WTC11 (cell line): ENCODE results near the gene PIPOX. TPM values are rescaled to one million over a fixed set of nuclear protein-coding genes. Genes with fewer than 3 reads are reported as not detected.

Experiments used
- ATAC-seq: fragments of 200-7000 bp; cut with Tn5 transposase; 2 replicates; pipeline ENCODE4 v1.10.0; 2021; ENCODE audit warnings: mild to moderate bottlenecking, moderate library complexity
- CTCF ChIA-PET: fragments of 300-600 bp; sonication (Branson Sonifier 250); formaldehyde crosslinking; loops from one replicate; lab custom pipeline; 2021; ENCODE audit warnings: antibody characterized with exemption; lab: Charles Lee
- POLR2A ChIA-PET: fragments of 350-600 bp; sonication (Branson Sonifier 250); formaldehyde crosslinking; loops from one replicate; lab custom pipeline; 2021; ENCODE audit warnings: antibody characterized with exemption; lab: Charles Lee
- DNase-seq: peaks from one replicate; pipeline ENCODE4 v3.0.0; 2021; ENCODE audit warnings: low spot score
- H3K27ac Mint-ChIP-seq: 2 replicates; pipeline ENCODE4 v1.8.0; 2021; ENCODE audit warnings: mixed read lengths
- H3K27me3 Mint-ChIP-seq: 2 replicates; pipeline ENCODE4 v1.8.0; 2021; ENCODE audit warnings: low read depth, mild to moderate bottlenecking, moderate library complexity, mixed read lengths
- H3K36me3 Mint-ChIP-seq: 2 replicates; pipeline ENCODE4 v1.8.0; 2021; ENCODE audit warnings: mixed read lengths
- H3K4me1 Mint-ChIP-seq: 2 replicates; pipeline ENCODE4 v1.8.0; 2022; ENCODE audit warnings: mixed read lengths
- H3K4me3 Mint-ChIP-seq: 2 replicates; pipeline ENCODE4 v1.8.0; 2021; ENCODE audit warnings: mild to moderate bottlenecking, moderate library complexity, mixed read lengths
- H3K9me3 Mint-ChIP-seq: 2 replicates; pipeline ENCODE4 v1.8.0; 2021; ENCODE audit warnings: mixed read lengths
- AR ChIP-seq: fragments of 250-450 bp; sonication (Bioruptor Pico); IDR thresholded peaks from 2 replicates; pipeline ENCODE4 v1.9.0; 2021; ENCODE audit warnings: mild to moderate bottlenecking
- ARID4B ChIP-seq: sonication (generic); formaldehyde crosslinking; IDR thresholded peaks from 2 replicates; pipeline ENCODE4 v1.8.0; 2023; ENCODE audit warnings: missing genetic modification reagents, mild to moderate bottlenecking, borderline replicate concordance
- ETV6 ChIP-seq: sonication (generic); formaldehyde crosslinking; IDR thresholded peaks from 2 replicates; pipeline ENCODE4 v1.8.1; 2022; ENCODE audit warnings: mild to moderate bottlenecking, missing genetic modification reagents
- FOXJ3 ChIP-seq: sonication (generic); formaldehyde crosslinking; IDR thresholded peaks from 2 replicates; pipeline ENCODE4 v1.9.0; 2021; ENCODE audit warnings: missing genetic modification reagents, mild to moderate bottlenecking, borderline replicate concordance
- FOXK1 ChIP-seq: sonication (generic); formaldehyde crosslinking; IDR thresholded peaks from 2 replicates; pipeline ENCODE4 v1.8.0; 2022; ENCODE audit warnings: mild to moderate bottlenecking, moderate library complexity, missing genetic modification reagents
- JUN ChIP-seq: sonication (generic); formaldehyde crosslinking; IDR thresholded peaks from 2 replicates; pipeline ENCODE4 v1.8.0; 2023; ENCODE audit warnings: mild to moderate bottlenecking, missing genetic modification reagents
- MXD4 ChIP-seq: fragments of 250-450 bp; sonication (Bioruptor Pico); IDR thresholded peaks from 2 replicates; pipeline ENCODE4 v1.8.0; 2021; ENCODE audit warnings: mild to moderate bottlenecking, moderate library complexity, borderline replicate concordance
- SMAD3 ChIP-seq: sonication (generic); formaldehyde crosslinking; IDR thresholded peaks from 2 replicates; pipeline ENCODE4 v1.8.0; 2022; ENCODE audit warnings: missing genetic modification reagents, mild to moderate bottlenecking, borderline replicate concordance
- SP1 ChIP-seq: sonication (generic); formaldehyde crosslinking; conservative IDR thresholded peaks from 2 replicates; pipeline ENCODE4 v1.8.1; 2022; ENCODE audit warnings: missing genetic modification reagents
- ZNF232 ChIP-seq: sonication (generic); formaldehyde crosslinking; IDR thresholded peaks from 2 replicates; pipeline ENCODE4 v1.8.0; 2022; ENCODE audit warnings: mild to moderate bottlenecking, missing genetic modification reagents
- ZNF396 ChIP-seq: fragments of 250-450 bp; sonication (Bioruptor Pico); IDR thresholded peaks from 2 replicates; pipeline ENCODE4 v1.8.0; 2021; ENCODE audit warnings: mild to moderate bottlenecking, moderate library complexity, borderline replicate concordance
- total RNA-seq: library from RNA; stranded (reverse); gene quantifications from 3 replicates; pipeline ENCODE4 v1.2.3, GENCODE V29; 2021
- TF ChIP-seq, protein P1 (sequence below): sonication (generic); formaldehyde crosslinking; IDR thresholded peaks from 2 replicates; pipeline ENCODE4 v1.8.0; 2022; ENCODE audit warnings: mild to moderate bottlenecking, missing genetic modification reagents
- TF ChIP-seq, protein P2 (sequence below): fragments of 250-450 bp; sonication (Bioruptor Pico); IDR thresholded peaks from 2 replicates; pipeline ENCODE4 v1.9.0; 2021; ENCODE audit warnings: moderate library complexity, mild to moderate bottlenecking, inconsistent platforms, borderline replicate concordance
- TF ChIP-seq, protein P3 (sequence below): sonication (generic); formaldehyde crosslinking; IDR thresholded peaks from 2 replicates; pipeline ENCODE4 v1.8.0; 2022; ENCODE audit warnings: missing genetic modification reagents
- TF ChIP-seq, protein P4 (sequence below): sonication (generic); formaldehyde crosslinking; IDR thresholded peaks from 2 replicates; pipeline ENCODE4 v1.8.0; 2022; ENCODE audit warnings: mild to moderate bottlenecking, missing genetic modification reagents
- TF ChIP-seq, protein P5 (sequence below): sonication (generic); formaldehyde crosslinking; IDR thresholded peaks from 2 replicates; pipeline ENCODE4 v1.8.1; 2022; ENCODE audit warnings: mild to moderate bottlenecking, missing genetic modification reagents, moderate library complexity, borderline replicate concordance

Gene PIPOX
- total RNA-seq, 1 experiment from 2014 or later: 34.2 TPM

- TF ChIP-seq AR (CRISPR knock-in tag): no peak
- TF ChIP-seq, protein P1, sequence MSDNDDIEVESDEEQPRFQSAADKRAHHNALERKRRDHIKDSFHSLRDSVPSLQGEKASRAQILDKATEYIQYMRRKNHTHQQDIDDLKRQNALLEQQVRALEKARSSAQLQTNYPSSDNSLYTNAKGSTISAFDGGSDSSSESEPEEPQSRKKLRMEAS (CRISPR knock-in tag): no peak
- TF ChIP-seq, protein P2, sequence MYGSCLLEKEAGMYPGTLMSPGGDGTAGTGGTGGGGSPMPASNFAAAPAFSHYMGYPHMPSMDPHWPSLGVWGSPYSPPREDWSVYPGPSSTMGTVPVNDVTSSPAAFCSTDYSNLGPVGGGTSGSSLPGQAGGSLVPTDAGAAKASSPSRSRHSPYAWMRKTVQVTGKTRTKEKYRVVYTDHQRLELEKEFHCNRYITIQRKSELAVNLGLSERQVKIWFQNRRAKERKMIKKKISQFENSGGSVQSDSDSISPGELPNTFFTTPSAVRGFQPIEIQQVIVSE (CRISPR knock-in tag): no peak
- TF ChIP-seq ZNF396: no peak
- TF ChIP-seq, protein P3, sequence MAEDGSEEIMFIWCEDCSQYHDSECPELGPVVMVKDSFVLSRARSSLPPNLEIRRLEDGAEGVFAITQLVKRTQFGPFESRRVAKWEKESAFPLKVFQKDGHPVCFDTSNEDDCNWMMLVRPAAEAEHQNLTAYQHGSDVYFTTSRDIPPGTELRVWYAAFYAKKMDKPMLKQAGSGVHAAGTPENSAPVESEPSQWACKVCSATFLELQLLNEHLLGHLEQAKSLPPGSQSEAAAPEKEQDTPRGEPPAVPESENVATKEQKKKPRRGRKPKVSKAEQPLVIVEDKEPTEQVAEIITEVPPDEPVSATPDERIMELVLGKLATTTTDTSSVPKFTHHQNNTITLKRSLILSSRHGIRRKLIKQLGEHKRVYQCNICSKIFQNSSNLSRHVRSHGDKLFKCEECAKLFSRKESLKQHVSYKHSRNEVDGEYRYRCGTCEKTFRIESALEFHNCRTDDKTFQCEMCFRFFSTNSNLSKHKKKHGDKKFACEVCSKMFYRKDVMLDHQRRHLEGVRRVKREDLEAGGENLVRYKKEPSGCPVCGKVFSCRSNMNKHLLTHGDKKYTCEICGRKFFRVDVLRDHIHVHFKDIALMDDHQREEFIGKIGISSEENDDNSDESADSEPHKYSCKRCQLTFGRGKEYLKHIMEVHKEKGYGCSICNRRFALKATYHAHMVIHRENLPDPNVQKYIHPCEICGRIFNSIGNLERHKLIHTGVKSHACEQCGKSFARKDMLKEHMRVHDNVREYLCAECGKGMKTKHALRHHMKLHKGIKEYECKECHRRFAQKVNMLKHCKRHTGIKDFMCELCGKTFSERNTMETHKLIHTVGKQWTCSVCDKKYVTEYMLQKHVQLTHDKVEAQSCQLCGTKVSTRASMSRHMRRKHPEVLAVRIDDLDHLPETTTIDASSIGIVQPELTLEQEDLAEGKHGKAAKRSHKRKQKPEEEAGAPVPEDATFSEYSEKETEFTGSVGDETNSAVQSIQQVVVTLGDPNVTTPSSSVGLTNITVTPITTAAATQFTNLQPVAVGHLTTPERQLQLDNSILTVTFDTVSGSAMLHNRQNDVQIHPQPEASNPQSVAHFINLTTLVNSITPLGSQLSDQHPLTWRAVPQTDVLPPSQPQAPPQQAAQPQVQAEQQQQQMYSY: no peak
- TF ChIP-seq FOXJ3 (CRISPR knock-in tag): no peak
- TF ChIP-seq, protein P4, sequence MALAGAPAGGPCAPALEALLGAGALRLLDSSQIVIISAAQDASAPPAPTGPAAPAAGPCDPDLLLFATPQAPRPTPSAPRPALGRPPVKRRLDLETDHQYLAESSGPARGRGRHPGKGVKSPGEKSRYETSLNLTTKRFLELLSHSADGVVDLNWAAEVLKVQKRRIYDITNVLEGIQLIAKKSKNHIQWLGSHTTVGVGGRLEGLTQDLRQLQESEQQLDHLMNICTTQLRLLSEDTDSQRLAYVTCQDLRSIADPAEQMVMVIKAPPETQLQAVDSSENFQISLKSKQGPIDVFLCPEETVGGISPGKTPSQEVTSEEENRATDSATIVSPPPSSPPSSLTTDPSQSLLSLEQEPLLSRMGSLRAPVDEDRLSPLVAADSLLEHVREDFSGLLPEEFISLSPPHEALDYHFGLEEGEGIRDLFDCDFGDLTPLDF (CRISPR knock-in tag): no peak
- TF ChIP-seq, all 79 proteins: peak for 0
These were observed 21.7 kb upstream of the PIPOX start (continued) for GRCh38 chr17:29021226-29021625.

GRCh38 chr17:29022074-29022473 lies 20.9 kb upstream of the PIPOX start:
- no peak for DNase-seq
- Mint-ChIP-seq H3K4me3 (no peak overlapping the region), H3K27ac (no peak overlapping the region), H3K36me3 (no peaks in the 10 kb centered on the region), H3K27me3 (peaks cover 34% of the 10 kb centered on the region), H3K9me3 (no peaks in the 10 kb centered on the region), H3K4me1 (peaks cover 53% of the 10 kb centered on the region)
- POLR2A ChIA-PET: no interaction called here
- no peak for ATAC-seq
- CTCF ChIA-PET: no interaction called here
- TF ChIP-seq ZNF232: no peak
- TF ChIP-seq, protein P5, sequence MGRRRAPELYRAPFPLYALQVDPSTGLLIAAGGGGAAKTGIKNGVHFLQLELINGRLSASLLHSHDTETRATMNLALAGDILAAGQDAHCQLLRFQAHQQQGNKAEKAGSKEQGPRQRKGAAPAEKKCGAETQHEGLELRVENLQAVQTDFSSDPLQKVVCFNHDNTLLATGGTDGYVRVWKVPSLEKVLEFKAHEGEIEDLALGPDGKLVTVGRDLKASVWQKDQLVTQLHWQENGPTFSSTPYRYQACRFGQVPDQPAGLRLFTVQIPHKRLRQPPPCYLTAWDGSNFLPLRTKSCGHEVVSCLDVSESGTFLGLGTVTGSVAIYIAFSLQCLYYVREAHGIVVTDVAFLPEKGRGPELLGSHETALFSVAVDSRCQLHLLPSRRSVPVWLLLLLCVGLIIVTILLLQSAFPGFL (CRISPR knock-in tag): no peak
- TF ChIP-seq JUN (CRISPR knock-in tag): no peak
- no peak for TF ChIP-seq SMAD3
- TF ChIP-seq ARID4B (CRISPR knock-in tag): no peak
- no peak for TF ChIP-seq ETV6 (CRISPR knock-in tag)
- no peak for TF ChIP-seq FOXK1 (CRISPR knock-in tag)
- no peak for TF ChIP-seq MXD4 (CRISPR knock-in tag)
- no peak for TF ChIP-seq SP1
